GM12865 (cell line): ENCODE data around the gene CRYBB1.

Source experiments
- DNase-seq: peaks from one replicate; pipeline ENCODE4 v3.0.0; 2010; ENCODE audit warnings: low read depth
- H3K4me3 ChIP-seq: 2 replicates; pipeline ENCODE4 v1.5.1; 2011; ENCODE audit warnings: mild to moderate bottlenecking, low read depth, low read length, control low read depth
- CTCF ChIP-seq: IDR thresholded peaks from 2 replicates; pipeline ENCODE4 v1.5.1; 2011; ENCODE audit warnings: low read length, control low read depth, low read depth, inconsistent platforms; ENCODE audit not compliant: insufficient read depth; ENCODE audit errors: missing control alignments

The CRYBB1 gene

GRCh38 chr22:26597026-26597425 lies 20.8 kb downstream of the CRYBB1 start:
- H3K4me3 ChIP-seq: no peak overlapping the region
- DNase-seq: no peak
- no peak for TF ChIP-seq CTCF

GRCh38 chr22:26593763-26594162 lies 24.1 kb downstream of the CRYBB1 start:
- DNase-seq: no peak
- no peak overlapping the region for H3K4me3 ChIP-seq
- no peak for TF ChIP-seq CTCF

- no peak for TF ChIP-seq CTCF
- peak; percentile 92 for DNase-seq
- H3K4me3 ChIP-seq: no peak overlapping the region; the same call in 1 of the 2 replicates
Observed at GRCh38 chr22:26592421-26592891, 25.4 kb downstream of the CRYBB1 start.

GRCh38 chr22:26589845-26590736 lies 27.7 kb downstream of the CRYBB1 start, which contains the start of gene TPST2:
TPST2 (minus strand) TSS chr22:26590132; CDS start chr22:26541630, 48,502 bp downstream.
- no peak for TF ChIP-seq CTCF
- DNase-seq: peak; percentile 90
- peak within 1 kb of the TSS; percentile 85 for H3K4me3 ChIP-seq

GRCh38 chr22:26589367-26589844 lies 28.4 kb downstream of the CRYBB1 start:
- no peak for TF ChIP-seq CTCF
- peak overlapping the region; percentile 85 for H3K4me3 ChIP-seq
- peak; percentile 29 for DNase-seq

GRCh38 chr22:26588729-26589366 lies 29.0 kb downstream of the CRYBB1 start:
- H3K4me3 ChIP-seq: peak overlapping the region; percentile 85
- no peak for TF ChIP-seq CTCF
- DNase-seq: no peak
